Left renal pelvis (tissue), 4 donors: ENCODE results near the gene CLEC10A. TPM values are rescaled to one million over a fixed set of nuclear protein-coding genes. Genes with fewer than 3 reads are reported as not detected.
"Not testable (repeated sequence)": the region's sequence is repeated elsewhere in the genome, so short reads cannot be mapped to it uniquely, and the experiment has no call there.

ENCODE experiments used
- DNase-seq, 4 donors: peaks; one replicate each; pipeline ENCODE4 v3.0.0-alpha.2; 2013; ENCODE audit warnings: low read depth in 4 of 4, low spot score in 3 of 4
- polyA plus RNA-seq, 4 donors: library from polyadenylated mRNA; unstranded; fragments of 120-200 nt; gene quantifications; one replicate each; pipeline ENCODE4 v1.2.1, GENCODE V29; 2013; ENCODE audit not compliant: insufficient read length in 4 of 4

CLEC10A gene
- polyA plus RNA-seq, 4 donors: 0.99 to 2.0 (median 1.1) TPM

DNA sequence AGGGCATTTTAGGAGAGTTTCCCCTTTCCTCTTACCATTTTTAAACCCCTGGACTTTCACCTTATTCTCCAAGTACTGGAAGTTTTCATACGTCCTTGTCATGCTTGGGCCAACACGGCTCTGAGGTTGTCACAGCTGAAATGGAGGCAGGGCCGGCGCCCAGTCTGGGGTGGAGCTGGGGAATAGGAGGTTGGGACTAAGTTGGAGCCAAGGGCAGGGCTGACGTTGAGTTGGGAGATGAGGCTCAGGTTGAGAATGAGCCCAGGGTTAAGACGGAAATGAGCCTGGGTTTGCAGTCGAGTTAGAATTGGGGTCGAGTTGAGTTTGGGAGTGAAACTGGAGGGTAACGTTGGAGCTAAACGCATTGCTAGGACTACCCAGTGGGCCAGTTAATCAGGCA lies 1.3 kb downstream of the CLEC10A start:
- DNase-seq: no peak

DNA sequence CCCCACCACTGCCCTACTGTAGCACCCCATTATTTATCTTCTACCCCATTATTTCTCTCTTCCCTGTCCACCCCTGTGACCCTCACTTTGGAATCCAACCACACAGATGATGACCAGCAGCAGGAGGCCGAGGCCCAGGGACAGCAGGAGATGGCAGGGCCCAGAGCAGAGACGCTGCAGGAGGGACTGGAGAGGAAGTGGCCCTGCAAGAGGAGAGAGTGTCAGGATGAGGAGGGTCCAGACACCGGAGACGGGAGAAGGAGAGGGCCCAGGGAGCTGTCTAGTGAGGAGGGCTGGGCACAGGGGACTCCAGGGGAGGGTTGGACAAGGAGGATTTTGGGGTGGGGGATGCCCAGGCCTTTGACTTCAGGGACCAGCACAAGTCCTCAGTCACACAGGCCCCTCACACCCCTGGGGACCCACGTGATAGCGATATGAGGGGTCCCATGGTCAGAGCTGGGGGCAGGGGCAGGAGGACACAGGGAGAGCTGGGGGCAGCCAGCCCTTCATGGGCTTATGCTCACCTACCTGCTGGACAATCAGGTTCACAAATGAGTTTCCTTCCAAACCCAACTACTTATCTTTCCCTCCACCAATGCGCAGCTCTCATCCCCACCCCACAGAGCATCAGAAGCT lies 2.0 kb downstream of the CLEC10A start:
- no peak for DNase-seq

DNA sequence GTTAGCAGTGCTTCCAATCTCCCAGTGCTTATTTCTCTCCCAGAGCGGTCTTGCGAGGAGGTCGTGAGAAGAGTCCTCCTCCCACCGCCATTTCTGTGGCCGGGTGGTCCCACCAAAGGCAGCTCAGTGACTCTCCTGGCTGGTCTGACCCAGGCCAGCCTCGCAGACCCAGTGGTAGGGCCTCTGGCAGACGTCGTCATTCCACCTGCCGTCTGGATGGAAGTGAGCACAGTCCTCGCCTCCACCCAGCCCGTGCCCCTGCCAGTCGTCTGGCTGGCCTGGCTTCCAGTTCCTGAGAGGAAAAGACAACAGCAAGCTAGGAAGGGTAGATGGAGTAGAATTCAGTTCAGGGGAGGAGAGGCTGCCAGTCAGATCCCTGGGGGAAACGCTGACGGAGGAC lies 5.1 kb downstream of the CLEC10A start:
- no peak for DNase-seq

DNA sequence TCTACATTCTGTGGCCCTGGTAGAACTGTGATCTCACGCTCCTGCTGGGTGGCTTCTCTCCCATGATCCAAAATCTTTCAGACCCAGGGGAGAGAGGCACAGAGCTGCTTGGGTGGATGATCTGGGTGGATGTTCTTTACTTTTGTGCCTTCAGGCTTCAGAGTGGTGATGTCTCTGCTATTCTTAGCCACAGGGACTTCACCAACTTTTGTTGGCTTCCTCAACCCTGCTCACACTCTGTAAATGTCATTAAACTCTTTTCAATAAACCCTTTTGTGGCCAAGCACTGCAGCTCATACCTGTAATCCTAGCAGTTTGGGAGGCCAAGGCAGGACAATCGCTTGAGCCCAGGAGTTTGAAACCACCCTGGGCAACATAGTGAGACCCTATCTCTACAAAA lies 7.6 kb downstream of the CLEC10A start:
- no peak for DNase-seq

DNA sequence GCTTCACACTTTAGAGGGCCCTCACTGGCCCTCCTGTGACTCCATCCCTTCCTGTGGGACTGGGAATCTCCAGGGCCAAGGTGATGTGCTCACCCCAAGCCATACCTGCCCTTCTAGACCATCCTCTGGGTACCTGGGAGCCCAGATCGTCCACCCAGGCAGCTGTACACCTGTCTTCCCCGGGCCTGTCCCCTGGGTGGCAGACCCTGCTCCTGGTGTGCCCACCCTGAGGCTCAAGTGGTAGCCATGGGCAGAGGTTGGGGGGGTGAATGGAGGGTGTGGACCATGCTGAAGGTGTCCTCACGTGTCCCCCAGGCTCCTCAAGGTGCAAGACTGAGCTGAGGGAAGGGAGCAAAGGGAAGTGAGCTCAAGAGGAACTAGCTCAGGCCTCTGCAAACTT lies 9.3 kb downstream of the CLEC10A start:
- DNase-seq: no peak

DNA sequence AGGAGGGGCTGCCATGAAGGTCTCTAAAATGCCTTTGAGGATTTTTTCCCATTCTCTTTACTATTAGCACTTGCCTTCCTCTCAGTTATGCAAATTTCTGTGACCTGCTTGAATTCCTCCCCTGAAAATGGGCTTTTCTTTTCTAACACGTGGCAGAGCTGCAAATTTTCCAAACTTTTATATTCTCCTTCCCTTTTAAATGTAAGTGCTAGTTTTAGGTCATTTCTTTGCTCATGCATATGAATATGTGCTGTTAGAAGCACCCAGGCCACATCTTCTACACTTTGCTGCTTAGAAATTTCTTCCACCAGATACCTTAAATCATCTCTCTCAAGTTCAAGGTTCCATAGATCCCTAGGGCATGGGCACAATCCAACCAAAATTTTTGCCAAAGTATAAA lies 11.8 kb downstream of the CLEC10A start:
- no peak for DNase-seq

DNA sequence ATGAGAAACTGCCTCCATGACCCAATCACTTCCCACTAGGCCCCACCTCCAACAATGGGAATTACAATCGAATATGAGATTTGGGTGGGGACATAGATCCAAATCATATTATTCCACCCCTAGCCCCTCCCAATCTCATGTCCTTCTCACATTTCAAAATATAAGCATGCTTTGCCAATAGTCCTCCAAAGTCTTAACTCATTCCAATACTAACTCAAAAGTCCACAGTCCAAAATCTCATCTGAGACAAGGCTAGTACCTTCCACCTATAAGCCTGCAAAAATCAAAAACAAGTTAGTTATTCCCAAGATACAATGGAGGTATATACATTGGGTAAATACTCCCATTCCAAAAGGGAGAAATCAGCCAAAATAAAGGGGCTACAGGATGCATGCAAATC lies 12.9 kb downstream of the CLEC10A start:
- no peak for DNase-seq

DNA sequence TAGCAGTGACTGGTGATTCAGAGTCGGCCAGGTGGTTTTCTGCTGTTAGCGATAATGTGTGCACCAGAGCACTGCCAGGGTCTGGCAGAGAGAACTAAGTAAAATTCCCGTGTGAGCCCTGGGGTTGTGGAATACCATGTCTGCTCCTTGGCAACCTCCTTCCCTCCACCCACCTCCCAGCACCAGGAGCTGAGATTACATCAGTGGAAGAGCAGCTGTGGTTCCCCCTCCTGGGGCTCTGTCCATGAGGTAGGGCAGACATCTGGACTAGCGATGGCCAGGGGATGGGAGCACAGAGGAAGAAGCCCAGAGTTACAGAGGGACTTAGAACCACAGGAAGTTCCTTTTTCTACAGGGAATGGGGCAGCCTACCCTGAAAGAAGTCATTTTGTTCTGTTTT lies 15.8 kb downstream of the CLEC10A start:
- DNase-seq: no peak

DNA sequence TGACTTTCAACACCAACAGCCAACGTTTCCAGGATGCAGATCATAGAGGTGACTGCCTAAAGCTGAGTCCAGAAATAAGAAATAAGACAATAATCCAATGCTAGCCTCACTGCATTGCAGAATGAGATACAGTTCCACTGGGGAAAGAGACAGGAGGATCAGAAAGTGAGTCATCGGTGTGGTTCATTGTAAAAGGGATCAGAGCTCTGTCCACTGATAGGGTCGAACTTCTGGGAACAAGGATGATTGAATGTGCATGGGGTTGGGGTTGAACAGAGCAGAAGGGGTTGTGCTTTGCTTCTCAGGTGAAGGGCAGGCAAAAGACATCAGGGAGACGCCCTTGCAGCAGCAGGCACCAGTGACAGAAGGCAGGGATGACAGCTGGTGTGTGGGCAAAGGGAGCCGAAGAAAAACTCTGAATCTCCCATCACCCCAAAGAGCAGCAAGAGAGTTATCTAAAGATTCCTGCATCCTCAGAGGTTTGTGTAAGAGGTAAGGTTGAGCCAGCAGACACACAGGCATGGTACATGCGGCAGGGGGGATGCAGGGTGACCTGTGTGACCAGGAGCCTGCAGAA lies 16.4 kb downstream of the CLEC10A start:
- no peak for DNase-seq

DNA sequence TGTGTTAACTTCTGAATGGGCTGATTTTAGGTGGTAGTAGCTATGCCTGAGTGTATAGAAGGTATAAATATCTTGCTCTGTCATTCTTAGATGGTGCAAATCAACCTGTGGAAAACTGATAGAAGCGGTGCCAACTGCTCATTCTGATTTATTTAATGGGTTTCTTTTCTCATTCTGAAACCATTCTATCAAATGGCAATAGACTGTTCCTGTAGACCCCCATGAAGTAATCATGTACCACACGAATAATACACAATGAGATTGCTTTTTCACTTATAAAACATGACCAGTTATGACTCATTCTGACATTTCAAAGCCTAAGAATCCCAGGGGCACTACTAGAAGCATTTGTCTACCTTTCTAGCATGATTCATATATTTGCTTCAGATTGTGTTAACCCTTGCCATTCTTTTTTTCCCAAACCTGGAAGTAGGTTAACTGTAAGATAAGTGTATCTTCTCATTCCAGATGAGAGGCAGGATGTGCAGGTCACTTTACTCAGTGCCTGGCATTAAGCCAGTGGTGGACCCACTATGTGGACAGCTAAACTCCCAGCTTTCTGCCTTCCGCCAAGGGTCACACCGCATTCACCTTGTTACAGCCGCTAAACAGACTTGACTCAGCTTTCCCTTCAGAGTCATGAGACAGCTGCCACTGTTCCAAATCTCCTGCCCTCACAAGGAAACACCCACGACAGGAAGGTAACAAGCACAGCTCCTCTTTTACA lies 19.7 kb downstream of the CLEC10A start:
- no peak for DNase-seq

DNA sequence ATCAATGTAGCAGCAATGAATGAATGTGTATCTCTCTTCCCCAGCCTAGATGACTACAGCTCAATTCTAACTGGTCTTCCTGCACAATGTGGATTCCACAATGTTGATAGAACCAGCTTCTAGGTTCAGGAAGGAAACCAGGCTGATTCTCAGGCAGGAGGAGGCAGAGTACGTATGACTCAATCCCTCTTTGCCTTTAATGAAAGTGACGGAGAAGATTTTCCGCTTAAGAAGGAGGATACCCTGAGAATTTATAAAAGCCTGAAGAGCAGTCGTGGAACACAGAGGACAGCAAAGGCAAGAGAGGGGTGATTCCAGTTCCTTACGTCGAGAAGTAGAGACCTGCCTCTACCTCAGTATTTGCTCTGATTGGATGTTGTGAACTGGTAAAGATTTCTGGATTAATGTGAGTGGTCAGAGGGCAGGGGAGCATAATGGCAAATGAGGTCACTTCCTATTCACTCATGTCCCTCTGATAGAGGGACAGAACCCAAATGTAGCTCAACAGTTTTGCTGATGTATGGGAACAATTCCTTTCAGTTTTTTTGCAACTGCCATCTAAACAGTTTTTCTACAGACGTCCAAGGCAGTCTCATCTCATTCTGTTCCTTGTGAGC lies 21.1 kb downstream of the CLEC10A start:
- no peak for DNase-seq

DNA sequence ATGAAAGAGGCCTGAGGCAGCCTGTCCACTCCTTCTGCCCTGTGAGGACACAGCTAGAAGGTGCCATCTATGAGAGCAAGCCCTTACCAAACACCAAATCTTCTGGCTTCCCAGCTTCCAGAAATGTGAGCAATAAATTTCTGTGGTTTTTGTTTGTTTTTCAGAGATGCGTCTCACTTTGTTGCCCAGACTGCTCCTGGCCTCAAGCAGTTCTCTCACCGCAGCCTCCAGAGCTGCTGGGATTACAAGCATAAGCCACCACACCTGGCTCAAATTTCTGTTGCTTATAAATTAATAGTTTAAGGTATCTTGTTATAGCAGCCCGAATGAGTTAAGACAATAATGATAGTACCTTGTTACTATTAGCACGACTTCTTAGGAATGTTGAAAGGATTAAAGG lies 23.7 kb downstream of the CLEC10A start:
- no peak for DNase-seq

DNA sequence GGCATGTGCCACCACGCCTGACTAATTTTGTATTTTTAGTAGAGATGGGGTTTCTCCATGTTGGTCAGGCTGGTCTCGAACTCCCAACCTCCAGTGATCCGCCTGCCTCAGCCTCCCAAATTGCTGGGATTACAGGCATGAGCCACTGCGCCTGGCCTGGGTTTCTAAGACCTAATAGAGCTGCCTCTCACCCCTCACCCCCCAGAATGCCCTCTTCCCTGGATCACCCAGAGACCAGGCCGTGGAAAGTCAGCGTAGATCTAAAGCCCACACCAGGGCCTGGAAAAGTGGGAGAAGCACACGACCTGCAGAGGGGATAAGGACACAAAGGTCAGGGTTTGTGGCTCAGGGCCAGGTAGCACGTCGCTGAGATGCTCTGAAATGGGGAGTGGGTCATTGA lies 29.5 kb downstream of the CLEC10A start:
- DNase-seq: not testable (repeated sequence)

DNA sequence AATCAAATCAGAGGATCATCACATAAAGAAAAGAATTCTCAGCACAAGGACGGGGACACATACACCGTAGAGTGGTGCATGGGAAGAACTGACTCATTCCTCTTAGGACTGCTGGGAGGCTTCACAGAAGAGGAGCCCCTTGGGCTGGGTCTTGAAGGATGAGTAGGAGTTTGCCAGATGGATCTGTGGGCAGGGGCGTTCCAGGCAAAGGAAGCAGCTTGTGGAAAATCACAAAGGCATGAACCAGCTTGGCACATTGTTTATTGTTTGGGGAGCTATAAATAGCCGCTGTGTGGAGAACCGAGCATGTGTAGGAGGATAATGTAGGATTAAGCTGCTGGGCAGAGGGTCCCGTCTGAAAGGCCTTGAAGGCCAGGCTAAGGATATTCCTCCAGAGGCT lies 31.1 kb downstream of the CLEC10A start:
- DNase-seq: no peak

DNA sequence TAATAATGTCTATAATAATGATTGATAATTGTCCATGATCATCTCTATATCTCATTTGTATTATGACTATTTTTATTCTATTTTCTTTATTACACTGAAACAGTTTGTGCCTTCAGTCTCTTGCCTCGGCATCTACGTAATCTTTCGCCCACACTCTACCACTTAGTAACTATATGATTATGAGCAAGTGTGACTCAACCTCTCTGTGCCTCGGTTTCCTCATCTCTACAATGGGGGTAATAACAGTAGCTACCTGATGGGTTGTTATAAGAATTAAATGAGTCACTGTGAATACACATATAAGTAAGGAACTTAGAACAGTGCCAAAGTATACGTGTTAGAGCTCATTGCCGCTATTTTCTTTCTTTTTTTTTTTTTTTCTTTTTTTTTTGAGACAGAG lies 32.5 kb downstream of the CLEC10A start:
- no peak for DNase-seq

DNA sequence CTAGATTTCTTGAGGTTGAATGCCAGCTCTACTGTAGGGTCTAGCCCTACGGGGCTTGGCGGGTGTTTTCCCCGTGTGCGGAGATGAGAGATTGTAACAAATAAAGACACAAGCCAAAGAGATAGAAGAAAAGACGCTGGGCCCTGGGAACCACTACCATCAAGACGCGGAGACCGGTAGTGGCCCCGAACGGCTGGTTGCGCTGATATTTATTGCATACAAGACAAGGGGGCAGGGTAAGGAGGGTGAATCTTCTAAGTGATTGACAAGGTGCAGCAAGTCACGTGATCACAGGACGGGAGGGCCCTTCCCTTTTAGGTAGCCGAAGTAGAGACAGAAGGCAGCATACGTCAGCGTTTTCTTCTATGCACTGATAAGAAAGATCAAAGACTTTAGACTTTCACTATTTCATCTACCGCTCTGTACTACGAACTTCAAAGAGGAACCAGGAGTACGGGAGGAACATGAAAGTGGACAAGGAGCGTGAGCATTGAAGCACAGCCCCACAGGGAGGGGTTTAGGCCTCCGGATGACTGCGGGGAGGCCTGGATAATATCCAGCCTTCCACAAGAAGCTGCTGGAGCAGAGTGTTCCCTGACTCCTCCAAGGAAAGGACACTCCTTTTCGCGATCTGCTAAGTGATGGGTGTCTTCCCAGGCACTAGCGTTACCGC lies 33.2 kb downstream of the CLEC10A start:
- DNase-seq: not testable (repeated sequence)

DNA sequence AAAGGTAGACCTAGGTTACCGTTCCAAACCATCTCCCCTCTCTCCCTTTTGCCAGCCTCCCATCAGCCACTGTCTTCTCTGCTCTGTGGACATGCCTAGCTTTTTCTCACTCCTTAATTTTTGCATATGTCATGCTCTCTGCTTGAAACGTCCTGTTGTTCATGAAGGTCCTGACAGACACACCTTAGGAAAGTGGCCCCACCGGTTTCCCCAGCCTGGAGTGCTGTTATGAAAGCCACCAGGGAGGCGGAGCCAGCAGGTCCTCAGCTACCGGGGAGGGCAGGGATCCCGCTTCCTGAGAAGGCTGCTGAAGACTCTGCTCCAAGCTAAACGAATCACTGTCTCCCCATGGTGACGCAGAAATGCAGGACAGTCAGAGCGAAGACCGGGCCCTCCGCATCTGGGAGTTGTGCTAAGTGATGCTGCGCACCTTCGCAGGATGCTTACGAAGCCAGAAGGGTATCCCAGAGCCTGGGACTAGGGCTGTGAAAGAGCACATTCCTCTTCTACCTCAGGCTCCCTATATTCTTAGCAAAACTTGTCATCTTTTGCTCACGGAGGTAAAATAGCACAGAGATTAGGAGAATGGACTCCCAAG lies 33.8 kb downstream of the CLEC10A start:
- no peak for DNase-seq

DNA sequence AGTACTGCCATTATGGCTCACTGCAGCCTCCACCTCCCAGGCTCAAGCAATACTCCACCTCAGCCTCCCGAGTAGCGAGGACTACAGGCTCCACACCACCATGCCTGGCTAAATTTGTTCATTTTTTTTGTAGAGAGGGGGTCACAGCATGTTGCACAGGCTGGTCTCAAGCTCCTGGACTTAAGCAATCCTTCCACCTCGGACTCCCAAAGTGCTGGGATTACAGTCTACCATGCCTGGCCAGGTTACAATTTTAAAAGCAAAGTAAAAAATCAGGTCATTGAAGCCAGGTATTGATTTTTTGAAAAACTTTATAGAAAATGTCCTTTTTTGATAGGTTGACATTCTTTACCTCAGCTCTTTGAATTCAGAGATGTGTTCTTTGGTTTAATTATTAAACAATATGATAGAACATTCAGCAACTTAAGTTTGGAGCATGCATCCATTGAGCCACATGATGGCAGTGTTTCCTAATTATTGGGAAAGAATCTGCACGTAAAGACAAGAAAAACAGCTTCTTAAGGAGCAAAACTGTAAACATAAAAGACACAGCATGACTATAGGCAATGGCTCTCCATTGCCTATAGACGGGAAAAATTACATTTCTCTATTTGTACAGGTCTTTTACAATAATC lies 34.4 kb downstream of the CLEC10A start:
- DNase-seq: peak in 2 of 4 donors; percentile 60 to 75

DNA sequence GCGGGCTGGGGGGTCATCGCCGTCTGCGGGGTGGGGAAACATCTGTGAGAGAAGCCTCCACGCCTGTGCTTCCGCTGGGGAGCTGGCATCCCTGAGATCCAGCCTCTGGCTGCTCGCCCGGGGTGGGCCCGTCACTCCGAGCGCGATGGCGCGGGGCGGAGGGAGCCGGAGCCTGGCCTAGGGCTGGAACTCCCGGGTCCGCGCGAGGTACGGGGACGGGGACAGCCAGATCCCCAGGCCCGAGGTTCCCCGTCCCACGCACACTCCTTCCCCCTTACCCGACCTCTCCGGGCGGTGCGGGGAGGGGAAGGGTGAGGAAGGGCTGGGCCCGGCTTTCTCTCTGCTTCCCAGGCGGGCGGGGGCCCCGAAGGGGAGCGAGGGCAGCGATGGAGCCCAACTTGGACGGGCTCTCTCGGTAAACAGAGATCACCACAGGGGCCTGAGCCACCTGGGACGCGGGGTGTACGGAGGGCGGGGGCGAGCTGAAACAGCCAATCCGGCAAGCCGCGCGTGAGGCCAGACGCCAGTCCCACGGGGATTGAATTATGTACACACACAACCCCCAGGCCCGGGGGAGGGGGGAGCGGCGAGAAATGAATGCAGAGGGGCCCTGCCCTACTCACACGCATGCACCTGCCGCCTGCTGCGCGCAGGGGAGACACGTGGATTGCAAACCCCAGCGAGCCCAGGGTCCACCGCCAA lies 36.4 kb downstream of the CLEC10A start, which contains the start of gene SLC16A11:
TSS of gene SLC16A11 (minus strand) at position 596 of the 702 bp plus-strand sequence. CDS start at position 17, 579 bp downstream.
- DNase-seq: no peak

DNA sequence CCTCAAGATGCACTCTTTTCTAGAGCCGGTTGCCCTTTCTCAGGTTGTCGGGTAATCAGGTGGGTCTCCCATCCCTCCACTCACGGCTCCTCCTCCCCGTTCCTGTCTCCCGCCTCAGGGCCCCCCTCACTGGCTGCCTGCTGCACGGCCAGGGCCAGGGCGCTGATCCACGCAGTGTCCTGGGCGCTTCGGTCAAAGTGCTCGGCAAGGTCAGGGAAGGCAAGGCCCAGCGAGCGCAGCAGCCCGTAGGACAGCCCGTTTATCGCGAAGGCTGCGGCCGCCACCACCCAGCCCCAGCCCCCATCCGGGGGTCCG lies 36.9 kb downstream of the CLEC10A start:
- no peak for DNase-seq
